GM19023 (cell line): ENCODE data around the gene SPOCK2.
A peak's percentile ranks its signal among the peaks of the same experiment; 100 is the strongest.
"Not testable (repeated sequence)": the region's sequence is repeated elsewhere in the genome, so short reads cannot be mapped to it uniquely, and the experiment has no call there.

Experiments
- ATAC-seq: cut with Tn5 transposase; IDR thresholded peaks from one replicate; pipeline ENCODE4 v1.9.1; 2021; ENCODE audit warnings: mild to moderate bottlenecking, moderate library complexity; ENCODE audit not compliant: unreplicated experiment

The SPOCK2 gene, protein sequence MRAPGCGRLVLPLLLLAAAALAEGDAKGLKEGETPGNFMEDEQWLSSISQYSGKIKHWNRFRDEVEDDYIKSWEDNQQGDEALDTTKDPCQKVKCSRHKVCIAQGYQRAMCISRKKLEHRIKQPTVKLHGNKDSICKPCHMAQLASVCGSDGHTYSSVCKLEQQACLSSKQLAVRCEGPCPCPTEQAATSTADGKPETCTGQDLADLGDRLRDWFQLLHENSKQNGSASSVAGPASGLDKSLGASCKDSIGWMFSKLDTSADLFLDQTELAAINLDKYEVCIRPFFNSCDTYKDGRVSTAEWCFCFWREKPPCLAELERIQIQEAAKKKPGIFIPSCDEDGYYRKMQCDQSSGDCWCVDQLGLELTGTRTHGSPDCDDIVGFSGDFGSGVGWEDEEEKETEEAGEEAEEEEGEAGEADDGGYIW

GRCh38 chr10:72087969-72088888 is at the start of gene SPOCK2:
SPOCK2 (minus strand) TSS chr10:72088551; CDS start chr10:72088328, 223 bp downstream.
- no peak for ATAC-seq

DNA sequence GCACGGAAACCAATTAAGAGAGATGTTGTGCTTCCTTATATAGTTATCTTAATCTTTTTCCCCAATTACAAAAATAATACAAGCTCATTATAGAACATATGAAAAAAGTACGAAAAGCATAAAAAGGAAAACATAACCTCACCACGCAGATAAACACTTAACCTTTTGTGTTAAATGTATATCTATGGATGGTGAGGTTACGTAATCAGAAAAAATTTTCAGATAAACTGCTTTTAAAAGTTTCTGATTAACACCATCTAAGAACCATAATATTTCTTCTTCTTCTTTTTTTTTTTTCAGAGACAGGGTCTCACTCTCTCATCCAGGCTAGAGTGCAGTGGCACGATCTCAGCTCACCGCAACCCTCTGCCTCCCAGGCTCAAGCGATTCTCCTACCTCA is 49.2 kb upstream of the SPOCK2 start:
- ATAC-seq = no peak

DNA sequence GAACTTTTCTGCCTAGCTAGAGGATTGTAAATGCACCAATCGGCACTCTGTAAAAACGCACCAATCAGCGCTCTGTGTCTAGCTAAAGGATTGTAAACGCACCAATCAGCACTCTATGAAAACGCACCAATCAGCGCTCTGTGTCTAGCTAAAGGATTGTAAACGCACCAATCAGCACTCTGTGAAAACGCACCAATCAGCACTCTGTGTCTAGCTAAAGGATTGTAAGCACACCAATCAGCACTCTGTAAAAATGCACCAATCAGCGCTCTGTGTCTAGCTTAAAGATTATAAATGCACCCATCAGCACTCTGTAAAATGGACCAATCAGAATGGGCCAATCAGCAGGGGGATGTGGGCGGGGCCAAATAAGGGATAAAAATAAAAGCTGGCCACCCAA is 47.9 kb upstream of the SPOCK2 start:
- not testable (repeated sequence) for ATAC-seq

DNA sequence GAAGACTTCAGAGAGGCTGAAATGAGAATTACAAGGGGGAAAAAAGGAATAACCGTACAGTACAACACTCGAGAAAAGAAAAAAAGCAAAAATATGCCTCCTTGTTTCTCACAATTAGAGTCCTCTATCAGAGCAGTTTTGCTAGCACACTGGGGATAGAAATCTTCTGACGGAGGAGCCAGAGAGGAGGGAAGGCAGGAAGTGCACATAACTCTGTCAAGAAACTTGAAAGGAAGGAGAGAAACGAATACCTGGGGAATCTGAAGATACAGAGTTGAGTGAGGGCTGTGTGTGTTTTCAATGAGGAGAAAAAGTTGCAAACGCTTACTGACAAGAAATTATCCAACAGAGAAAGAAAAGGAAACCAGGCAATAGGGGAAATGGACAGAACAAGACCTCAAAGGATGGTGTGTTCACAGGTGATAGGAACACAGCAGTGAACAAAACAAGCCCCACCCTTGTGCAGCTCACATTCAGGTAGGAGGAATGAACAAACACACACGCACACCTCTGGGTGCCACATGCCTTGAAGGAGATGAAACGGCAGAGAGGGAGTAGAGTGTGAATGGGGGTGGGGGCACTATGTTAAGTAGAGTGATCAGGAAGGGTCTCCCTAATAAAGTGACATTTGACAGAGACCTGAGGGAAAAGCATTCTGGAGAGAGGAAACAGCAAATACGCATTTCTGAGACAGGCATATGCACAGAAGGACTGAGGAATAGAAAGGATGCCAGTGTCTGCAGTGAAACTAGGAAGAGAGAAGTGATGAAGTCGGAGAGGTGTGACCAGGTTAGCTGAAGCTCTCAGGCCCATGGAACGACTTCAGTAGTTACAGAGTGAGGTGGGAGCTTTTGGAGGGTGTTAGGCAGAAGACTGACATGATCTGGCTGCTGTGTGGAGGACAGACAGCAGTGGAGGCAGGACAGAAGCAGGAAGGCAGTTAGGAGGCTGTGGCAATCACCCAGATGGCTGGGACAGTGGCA is 46.7 kb upstream of the SPOCK2 start:
- no peak for ATAC-seq

GRCh38 chr10:72133517-72133916 is 45.2 kb upstream of the SPOCK2 start:
- peak; percentile 90 for ATAC-seq

GRCh38 chr10:72132854-72133253 is 44.5 kb upstream of the SPOCK2 start:
- no peak for ATAC-seq

DNA sequence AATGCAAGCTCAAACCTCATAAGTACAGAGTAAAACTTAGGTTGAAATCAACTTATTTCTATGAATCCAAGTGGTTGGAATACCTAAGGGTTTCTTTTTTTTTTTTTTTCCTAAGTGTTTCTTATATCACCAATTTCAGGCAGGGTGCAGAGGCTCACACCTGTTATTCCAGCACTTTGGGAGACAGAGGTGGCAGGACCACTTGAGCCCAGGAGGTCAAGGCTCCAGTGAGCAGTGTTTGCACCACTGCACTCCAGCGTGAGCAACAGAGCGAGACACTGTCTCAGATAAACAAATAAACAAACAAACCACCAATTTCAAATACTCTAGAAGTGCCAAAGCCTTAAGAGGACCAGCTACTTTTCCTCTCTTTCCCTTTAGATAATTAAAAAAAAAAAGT is 39.2 kb upstream of the SPOCK2 start:
- no peak for ATAC-seq

- no peak for ATAC-seq
These were observed 38.5 kb upstream of the SPOCK2 start for GRCh38 chr10:72126872-72127232.

- no peak for ATAC-seq
These were observed 38.0 kb upstream of the SPOCK2 start for GRCh38 chr10:72126184-72126871.

DNA sequence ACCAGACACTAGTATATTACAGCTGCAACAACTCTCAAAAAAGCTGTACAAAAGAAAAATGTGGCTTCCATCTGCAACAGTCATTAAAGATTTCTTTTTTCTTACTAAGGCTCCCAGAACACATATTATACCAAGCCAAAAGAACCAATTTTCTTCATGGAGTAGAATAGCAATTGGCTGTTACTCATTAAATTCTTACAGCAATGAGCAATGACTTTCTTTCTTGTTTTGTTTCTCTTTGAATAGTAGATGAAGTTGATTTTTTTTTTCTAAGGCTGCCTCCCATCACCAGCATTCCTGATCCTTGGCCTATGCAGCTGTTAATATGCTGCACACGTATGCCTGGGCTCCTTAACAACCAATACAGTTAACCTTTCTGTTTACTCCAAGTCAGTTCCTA is 36.6 kb upstream of the SPOCK2 start:
- ATAC-seq = no peak

GRCh38 chr10:72124381-72124780 is 36.0 kb upstream of the SPOCK2 start:
- no peak for ATAC-seq

DNA sequence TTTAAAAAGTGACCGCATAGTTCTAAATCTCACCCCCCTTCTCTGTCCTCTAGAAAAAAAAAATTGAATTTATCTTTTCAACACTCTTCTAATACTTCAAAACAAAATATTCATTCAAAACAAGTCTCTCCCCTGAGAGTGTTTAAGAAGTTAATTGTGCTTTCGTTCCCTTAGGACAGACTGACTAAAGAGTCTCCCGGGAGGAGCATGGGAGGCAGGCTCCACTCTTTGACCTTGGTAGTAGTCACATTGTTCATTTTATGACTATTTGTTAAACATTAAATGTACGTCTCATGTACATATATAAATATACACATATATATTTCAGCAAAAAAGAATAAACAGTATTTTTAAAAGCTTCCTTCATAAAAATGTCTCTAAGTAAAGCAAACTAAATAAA is 35.3 kb upstream of the SPOCK2 start:
- ATAC-seq = no peak

- ATAC-seq = no peak
These were observed 33.9 kb upstream of the SPOCK2 start for GRCh38 chr10:72122221-72122620.

- no peak for ATAC-seq
These were observed 33.0 kb upstream of the SPOCK2 start for GRCh38 chr10:72121389-72121788.

DNA sequence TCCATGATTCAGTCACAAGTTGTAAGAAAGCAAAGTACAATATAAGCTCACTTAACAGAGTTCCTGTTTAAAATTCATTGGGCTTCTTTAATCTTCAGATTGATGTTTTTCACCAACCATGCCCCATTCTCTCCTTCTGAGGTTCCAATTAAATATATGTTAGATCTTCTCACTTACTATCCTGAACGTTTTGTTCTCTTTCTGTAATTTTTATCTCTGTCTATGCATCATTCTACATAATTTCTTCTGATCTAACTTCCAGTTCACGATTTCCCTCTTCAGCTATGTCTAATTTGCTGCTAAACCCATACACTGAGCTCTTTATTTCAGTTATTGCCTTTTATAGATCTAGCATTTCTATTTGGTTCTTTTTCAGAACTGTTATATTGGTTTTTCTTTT is 28.0 kb upstream of the SPOCK2 start:
- ATAC-seq = no peak

GRCh38 chr10:72114706-72115450 is 26.5 kb upstream of the SPOCK2 start:
- no peak for ATAC-seq

DNA sequence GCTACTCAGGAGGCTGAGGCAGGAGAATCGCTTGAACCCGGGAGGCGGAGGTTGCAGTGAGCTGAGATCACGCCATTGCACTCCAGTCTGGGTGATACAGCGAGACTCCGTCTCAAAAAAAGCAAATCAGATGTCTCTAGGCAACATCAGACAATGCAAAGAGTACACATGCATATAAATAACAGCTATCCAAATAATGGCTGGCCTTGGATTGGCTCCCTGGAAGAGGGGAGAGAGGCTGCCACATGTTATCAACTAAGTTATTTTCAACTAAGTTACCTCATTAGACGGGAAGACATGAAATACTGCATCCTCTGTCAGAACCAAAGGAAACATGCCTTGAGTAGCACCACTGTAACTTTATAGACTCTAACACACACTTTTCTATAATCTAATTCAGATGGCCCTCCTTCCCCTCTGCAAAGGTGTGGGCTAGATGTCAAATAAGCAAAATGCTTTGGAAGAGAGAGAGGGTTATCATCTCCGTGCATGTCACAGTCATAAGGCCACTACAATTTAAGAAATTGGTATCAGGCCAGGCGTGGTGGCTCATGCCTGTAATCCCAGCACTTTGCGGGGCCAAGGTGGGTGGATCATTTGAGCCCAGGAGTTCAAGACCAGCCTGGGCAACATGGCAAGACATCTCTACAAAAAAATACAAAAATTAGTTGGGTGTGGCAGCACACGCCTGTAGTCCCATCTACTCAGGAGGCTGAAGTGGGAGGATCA is 22.5 kb upstream of the SPOCK2 start:
- ATAC-seq = no peak

- no peak for ATAC-seq
These were observed 21.3 kb upstream of the SPOCK2 start for GRCh38 chr10:72109636-72110157.
